NOMO-1 treated with dmso at 0.1 percent for 144 hours (cell line): ENCODE measurements around the gene FGFRL1.

Experiments
- DNase-seq: peaks from one replicate; lab custom pipeline; 2025; ENCODE audit not compliant: unreplicated experiment; lab: John Stamatoyannopoulos, UW

FGFRL1 gene

DNA sequence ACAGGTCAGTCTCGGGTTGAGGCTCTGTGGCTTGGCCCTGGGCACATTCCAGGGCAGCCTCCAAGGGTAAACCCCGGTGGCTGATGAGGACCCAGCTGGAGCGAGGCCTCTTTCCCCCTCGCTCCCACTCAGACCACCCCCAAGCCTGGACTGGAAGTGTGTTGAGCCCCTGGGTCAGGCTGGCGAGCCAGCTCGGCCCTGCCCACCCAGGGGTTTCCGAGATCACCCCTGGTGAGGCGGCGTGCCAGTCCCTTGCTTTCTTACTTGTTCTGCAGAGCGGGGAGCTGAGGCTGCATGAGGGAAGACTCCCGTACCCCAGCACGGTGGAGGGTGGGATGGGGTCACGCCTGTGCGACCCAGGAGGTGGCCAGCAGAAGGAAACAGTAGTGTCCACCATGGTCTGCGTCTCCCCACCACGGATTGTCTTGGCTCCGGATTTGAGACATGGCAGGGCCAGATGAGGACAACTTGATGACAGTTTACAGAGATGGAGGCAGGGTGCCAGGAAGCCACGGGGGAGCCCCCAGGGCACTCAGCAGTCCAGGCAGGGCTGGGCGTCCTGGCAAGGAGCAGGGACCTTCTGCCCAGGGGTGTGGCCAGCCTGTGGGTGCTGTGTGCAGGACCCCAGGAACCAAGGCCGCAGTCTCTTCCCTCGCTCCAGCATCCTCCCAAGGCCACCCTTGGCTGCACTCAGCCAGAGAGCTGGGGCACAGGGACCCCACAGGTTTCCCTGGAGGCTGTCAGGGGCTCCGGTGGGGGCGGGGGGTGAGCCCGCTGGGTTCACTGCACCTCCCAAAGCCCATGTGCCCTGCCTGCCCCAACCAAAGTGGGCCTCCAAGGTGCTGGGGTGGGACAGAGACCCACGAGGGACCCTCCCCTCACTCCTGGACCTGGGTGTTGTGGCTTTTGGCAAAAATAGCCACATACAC lies 6.6 kb upstream of the FGFRL1 start:
- no peak for DNase-seq

DNA sequence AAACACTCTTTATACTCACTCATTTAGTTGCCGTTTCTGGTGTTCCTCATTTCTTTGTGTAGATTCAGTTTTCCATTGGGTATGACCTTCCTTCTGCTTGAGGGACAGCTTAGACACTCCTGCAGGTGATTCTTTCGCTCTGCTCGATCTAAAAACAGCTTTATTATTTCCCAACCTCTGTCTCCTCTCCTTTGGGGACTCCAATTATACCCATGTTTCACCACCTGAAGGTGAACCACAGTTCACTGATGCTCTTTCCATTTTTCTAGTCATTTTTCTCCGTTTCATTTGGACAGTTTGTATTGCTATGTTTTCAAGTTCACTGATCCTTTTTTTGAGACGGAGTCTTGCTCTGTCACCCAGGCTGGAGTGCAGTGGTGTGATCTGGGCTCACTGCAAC lies 4.6 kb upstream of the FGFRL1 start:
- DNase-seq = no peak

DNA sequence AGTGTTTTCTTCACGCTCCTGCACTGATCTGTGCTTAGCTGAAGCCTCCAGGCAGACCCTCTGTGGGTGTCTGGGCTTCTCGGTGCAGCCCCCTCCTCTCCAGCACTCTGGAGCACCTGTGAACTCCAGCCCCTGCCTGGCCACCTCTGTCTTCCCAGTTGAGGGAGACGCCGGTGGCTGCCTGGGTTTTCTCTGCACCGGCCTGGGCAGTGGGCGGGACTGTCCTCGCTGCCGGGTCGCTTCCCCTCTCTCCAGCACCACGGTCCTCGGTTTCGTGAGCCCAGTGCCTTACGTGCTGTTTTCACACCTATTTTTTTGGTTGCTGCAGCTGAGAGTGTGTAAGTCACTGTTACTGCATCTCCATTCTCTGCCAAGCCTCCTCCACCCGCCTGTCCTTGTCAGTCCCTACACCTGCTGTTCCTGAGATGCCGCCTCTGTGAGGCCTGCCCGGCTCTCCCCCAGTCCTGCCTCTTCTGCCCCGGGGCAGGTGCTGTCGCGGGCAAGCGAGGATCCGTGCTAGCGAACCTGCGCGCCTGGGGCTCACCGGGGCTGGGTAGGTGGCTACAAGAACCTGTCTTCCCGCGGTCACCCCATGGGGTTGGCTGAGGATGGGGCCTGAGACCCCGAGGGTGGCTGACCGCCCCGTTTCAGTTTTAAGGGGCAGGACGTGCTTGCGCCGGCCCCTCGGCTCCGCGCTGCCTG lies 2.4 kb upstream of the FGFRL1 start:
- DNase-seq = no peak

DNA sequence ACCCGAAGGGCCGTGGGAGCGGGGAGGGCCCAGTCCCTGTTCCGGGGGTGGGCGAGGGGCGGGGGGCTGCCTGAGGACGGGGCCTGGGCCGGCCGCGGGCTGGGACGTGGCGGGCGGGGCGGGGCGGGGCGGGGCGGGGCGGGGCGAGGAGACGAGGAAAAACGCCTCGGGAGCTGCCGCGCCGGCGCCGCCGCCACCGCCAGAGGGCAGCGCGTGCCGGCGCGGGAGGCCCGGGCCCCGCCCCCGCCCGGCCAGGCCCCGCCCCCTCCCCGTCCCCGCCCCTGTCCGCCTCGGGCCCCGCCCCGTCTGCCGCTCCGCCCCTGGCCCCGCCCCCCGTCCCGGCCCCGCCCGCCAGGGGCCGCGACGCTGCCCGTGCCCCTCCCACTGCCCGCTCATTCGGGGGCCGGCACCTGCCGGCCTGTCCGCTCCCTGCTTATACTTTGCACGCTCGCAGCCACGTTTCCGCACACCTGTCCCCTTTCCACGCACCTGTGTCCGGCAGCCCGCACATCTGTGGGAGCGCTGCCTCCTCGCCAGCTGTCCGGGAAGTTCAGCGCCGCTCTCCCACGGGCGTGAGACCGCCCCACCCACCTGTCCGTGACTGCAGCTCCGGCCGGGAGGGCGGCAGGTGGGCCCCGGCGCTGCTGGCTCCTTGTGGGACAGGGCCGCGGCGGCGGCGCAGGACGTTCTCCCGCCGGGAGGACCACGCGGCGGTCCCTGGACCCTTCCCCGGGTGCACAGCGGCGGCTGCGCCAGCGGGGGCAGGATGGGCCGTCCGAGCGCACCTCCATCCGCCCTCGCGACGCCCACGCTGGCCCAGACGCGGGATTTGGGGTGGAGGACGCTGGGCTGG lies 1.7 kb upstream of the FGFRL1 start:
- peak; percentile 55 for DNase-seq

DNA sequence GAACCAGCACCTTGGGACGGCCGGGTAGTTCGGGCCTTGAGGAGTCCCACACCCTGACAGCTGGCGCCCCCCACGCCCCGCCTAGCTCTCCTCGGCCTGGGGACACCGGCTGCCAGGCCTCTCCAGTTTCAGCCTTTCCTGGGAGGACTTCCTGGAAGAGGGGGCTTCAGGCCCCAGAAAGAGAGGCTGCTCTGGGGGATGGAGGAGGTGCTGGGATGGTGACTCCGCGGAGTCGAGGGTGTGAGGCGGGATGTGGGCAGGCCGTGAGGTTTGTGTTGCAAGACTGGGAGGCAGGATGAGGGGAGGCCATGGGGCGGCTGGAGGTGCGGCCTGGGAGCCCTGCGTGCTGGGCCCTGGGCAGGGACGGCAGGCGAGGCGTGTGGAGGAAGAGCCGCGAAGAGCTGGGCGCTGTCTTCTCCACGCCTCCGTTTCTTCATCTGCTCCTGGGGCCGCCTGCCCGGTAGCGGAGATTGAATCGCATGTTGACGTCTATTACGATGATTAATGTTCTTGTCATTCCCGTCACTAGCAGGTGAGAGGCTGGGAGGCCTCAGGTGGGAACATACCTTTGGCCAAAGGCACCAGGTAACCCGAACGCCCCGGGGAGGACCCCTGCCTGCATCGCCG lies 918 bp upstream of the FGFRL1 start:
- peak; percentile 92 for DNase-seq

DNA sequence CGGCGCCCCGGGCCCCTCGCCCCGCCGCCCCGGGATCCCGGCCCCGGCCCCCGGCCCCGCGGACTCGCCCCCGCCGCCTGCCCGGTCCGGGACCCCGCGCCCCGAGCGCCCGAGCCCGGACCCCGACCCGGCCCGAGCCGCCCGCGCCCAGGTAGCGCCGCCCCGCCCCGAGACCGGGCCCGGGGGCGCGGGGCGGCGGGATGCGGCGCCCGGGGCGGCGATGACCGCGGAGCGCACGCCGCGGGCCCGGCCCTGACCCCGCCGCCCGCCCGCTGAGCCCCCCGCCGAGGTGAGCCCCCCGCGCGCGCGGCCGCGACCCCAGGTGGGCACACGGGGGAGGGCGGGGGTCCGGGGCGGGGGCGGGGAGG lies 224 bp downstream of the FGFRL1 start:
- DNase-seq = no peak

DNA sequence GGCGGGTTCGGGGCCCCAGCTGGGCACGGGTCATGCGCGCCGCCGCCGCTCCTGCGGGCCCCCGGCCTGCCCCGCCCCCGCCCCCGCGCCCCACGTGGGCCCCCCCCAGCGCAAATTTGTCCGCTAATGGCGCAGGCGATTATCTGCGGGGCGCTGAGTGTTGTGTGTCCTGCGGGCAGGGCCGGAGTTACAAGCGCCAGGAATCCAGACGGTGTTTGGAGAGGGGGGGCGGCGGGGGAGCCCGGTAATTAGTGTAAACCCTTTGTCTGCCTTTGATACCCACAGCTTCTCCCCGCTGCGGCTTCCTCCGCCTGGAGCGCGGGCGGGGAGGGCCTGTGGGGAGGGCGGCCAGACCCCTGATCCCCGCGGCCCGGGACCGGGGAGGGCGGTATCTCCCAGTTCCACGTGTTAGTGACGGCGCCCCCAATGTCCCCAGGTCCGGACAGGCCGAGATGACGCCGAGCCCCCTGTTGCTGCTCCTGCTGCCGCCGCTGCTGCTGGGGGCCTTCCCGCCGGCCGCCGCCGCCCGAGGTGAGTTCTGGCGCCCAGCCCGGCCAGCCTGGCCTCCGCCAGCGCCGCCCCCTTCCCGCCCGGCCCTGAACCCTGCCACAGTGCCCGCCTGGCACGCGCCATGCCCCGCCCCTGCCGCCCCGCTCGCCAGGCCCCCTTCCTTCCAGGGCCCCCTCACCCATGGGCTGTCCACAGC lies 761 bp downstream of the FGFRL1 start:
- no peak for DNase-seq

DNA sequence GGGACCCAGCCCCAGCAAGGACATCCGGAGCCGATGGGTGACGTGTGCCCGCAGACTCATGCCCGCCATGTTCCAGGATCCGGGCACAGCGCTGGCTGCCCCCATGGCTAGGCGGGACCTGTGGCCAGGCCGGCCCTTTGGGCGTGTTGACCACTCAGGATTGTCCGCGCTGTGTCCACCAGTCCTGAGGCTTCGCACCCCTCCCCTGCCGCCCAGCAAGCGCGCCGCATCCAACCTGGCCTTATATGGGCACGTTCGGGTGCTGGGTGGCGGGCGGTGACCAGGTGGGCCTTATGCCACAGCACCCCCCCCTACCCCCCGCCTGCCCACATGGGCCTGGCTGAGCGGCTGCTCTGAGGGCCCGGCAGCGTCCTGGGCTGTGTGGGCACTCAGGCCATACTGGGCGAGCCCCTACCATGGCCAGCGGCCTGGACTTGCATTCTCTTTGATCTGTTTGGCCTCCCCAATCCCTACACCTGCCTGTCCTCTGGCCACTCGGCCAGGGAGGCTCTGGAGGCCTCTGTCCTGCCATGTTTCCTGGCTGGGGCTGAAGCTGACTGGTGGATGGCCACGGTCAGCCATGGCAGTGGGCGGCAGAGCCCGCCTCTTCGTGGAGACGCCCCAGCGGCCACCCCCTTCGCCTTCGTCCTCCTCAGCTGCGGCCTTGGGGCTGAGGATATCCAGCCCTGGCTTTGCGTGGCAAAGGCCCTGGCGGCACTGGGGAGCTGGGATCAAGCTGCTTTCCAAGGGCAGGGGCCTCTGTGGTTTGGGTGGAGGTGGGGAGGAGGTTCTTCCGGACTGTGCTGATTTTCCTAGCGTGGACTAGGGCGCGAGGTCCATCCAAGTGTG lies 2.0 kb downstream of the FGFRL1 start:
- DNase-seq = no peak

DNA sequence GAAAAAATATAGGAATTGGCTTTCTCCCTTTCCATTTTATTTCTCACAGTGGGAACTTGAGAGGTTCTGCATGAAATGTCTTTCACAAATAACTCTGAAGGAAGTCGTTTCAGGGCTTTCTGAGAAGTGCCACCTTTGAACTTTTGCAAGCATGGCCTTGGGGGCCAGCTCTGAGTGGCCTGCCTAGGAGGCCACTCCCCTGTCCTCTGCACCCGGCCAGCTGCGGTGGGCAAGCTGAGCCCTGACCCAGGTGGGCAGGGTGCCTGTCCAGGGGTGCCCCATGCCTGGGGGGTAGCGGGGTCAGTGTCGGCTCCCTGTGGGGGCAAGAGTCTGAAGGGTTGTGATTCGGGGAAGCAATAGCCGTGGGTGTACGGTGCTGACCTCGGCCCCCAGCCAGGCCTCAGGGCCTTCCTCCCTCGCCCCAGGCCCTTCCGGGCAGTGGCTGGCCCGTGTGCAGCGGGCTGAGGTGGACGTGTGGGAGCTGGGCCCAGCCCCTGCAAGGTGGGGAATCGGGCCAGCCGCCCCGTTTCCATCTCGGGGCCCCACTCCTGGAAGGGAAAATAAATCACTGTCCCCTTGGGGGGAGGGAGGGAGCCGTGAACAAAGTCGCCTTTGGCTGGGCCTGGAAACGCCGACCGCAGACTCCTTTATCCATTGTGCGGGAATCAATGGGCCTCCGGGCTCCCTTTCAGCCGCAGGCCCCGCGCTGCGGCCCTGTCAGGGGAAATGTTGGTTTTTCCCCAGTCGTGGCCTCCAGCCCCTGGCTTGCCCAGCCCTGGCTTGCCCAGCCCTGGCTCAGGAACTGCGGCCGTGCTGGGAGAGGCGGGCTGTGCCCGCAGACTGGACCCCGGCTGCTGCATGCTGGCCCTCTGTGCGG lies 3.1 kb downstream of the FGFRL1 start:
- no peak for DNase-seq

DNA sequence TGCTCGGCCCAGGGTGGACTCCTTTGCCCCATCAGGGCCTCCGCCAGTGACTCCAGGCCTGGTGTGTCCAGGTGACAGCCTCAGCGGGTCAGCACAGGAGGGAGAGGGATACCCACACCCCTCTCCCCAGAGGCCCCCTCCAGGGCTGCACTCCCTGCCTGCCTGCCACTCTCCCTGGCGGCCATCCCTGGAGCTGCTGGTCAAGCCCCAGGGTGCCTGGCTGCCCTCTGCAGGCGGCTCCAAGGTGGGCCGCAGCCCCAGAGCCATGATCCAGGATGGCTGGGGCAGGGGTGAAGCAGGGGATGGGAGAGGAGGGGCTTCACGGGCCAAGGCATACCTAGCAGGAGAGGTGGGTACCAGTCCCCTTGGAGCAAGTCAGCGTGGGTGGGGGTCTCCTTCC lies 3.8 kb downstream of the FGFRL1 start:
- no peak for DNase-seq

DNA sequence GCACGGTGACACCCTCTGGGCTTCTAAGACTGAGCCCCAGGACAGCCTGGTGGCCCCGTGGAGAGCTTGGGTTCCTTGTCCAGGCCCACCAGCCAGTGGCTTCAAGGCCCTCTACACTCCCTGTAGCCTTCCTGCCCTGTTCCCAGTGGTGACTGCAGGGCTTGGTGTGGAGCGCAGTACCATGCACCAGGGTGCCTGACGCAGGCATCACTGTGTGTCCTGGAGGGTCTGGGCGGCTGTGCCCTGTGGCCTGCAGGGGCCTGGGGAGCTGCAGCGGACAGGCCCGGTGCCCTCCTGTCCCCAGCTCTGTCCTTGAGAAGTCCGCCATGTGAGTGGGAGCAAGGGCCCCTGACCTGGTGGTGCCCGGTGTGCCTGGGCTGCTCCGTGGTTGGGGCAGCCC lies 4.3 kb downstream of the FGFRL1 start:
- no peak for DNase-seq

DNA sequence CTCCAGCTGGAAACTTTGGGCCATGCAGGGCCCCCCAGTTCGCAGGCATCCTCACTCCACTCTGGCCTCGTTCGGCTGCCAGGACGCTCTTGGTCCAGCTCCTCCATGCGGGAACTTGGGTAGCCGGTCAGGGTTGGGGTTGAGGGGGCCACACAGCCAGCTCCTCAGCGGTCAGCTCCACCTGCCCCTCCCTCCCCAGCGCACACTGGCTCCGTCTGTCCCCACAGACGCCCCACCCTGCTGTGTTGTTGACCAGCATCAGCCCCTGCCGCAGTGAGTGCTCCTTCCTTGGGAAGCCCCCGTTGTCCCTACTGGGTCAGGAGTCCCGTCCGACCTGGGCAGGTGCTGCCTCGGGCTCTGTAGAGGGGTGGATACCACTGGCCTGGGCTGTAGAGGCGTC lies 5.8 kb downstream of the FGFRL1 start:
- no peak for DNase-seq

DNA sequence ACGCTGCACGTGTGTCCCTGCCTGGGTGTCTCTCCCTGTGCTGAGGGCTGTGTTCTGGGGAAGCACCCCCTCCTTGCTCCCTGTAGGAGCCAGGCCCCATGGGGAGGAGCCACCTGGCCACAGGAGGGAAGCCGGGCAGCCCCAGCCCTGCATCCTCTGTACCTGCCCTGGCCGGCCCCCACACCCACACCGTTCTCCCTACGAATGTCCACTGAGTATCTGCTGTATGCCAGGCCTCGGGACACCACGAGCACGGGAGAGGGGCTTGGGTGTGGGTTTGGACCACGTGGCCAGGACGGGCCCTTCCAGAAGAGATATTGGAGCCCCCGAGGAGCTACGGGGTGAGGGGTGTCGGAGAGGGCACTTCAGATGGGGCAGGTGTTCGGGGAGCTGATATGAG lies 6.3 kb downstream of the FGFRL1 start:
- DNase-seq = no peak

DNA sequence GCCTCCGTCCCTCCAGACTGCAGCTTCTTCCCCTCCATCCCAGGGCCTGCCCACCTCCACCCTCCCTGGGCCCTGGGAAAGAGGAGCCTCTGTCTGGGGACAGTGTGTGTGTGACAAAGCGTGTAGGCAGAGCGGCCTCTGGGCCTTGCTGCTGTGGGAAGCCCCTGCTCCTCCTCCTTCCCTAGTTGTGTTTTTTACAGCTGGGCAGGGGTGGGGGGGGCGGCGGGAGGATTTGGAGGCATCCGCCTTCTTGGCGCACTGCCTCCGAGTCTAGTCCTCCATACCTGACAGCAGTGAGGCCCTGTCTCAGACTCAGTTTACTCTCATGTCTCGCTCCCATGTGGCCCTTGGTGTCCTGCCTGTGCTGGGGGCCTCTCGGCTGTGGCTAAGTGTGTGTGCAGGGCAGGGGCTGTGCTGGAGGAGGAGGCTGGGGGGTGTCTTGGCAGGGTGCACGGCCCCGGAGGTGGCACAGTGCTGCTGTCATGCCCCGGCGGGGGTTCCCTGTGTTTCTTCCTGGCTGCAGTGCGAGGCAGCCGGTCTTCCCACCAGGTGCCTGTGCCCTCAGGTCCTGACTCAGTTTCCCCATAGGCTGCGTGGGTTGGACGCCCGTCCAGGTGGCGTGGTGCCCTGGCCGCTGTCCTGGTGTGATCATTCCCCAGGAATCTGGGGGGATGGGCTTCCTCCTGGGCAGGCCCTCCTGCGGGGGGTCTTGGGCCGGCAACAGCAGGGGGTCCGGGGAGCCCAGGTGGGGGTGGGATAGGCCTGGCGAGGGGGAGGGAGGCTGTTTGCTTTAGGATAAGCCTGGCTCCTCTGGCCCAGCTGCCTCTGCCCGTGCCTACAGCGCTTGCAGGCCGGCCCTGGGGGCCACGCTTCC lies 7.0 kb downstream of the FGFRL1 start:
- DNase-seq = no peak

DNA sequence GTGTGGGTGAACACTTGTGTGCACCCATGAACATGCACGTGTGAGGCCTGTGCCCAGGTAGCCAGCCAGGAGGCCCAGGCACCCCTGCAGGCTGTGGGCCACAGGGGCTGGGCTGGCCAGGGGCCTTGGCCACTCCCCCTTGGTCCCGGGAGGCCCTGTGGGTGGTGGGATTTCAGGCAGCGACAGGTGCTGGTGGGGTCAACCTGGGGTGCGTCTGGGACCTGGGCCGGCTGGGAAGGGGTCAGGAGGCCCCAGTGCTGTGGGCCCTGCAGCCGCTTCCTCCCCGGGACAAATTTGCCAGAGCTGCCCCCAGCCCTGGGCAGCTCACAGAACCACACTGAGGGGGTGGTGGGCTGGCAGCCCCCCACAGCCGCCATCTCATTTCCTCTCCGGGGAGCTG lies 7.9 kb downstream of the FGFRL1 start:
- DNase-seq = no peak

DNA sequence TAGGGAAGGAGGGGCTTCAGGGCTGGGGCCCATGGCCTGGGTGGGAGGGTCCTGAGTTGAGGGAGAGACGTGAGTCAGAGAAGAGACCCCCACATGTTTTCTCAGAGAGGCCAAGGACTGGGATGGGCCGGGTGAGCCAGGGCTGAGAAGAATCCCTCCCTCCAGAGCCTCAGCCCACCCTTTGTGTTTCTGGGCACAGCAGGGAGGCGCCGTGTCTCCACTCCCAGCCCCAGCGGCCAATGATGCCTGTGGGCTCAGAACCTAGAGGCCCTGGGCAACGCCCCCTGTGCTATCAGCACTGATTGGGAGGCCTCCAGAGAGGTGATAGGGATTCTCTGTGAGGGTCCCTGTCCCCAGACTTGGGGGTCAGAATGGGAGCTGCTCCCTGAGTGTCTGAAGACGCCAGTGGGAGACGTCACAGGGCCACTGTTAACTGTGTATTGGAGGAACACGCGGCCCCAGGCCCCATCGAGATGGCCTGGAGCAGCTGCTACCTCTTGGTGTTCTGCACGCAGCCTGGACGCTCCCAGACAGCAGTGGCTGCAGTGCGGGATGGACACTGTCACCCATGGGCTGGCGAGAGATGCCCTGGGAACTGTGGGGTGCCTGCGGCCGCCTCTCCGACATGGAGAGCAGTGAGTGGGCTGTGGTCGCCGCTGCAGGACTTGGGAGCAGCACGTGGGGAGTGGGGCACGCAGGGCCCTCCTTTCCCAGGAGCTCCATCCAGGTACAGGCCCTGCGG lies 8.5 kb downstream of the FGFRL1 start:
- DNase-seq = no peak
